Ectodermal cell (in vitro differentiated cells): ENCODE data around the gene CPNE7.

ENCODE experiments used
- H3K27ac ChIP-seq: 2 replicates; pipeline ENCODE4 v1.7.0; 2013; ENCODE audit warnings: mild to moderate bottlenecking, low read depth, low read length; ENCODE audit not compliant: insufficient read depth, poor library complexity, severe bottlenecking
- H3K27me3 ChIP-seq: 2 replicates; pipeline ENCODE4 v1.7.0; 2013; ENCODE audit warnings: mild to moderate bottlenecking, low read length; ENCODE audit not compliant: insufficient read depth, control insufficient read depth, poor library complexity, severe bottlenecking
- H3K36me3 ChIP-seq: one replicate; pipeline ENCODE4 v1.7.0; 2013; ENCODE audit warnings: low read length; ENCODE audit not compliant: control insufficient read depth, insufficient read depth
- H3K4me1 ChIP-seq: one replicate; pipeline ENCODE4 v1.7.0; 2013; ENCODE audit warnings: low read length; ENCODE audit not compliant: control insufficient read depth, insufficient read depth
- H3K4me3 ChIP-seq: 2 replicates; pipeline ENCODE4 v1.7.0; 2013; ENCODE audit warnings: low read depth, low read length, control low read depth; ENCODE audit not compliant: insufficient read depth
- H3K9me3 ChIP-seq: 2 replicates; pipeline ENCODE4 v1.7.0; 2013; ENCODE audit warnings: mild to moderate bottlenecking, low read length, moderate library complexity; ENCODE audit not compliant: control insufficient read depth
- WGBS, 2 experiments: methylation state at CpG; one replicate each; pipeline ENCODE4 v1.1.7; 2013; ENCODE audit warnings: missing lambda C conversion rate in 2 of 2; 5-methylcytosine and 5-hydroxymethylcytosine counted together

CPNE7 gene

DNA sequence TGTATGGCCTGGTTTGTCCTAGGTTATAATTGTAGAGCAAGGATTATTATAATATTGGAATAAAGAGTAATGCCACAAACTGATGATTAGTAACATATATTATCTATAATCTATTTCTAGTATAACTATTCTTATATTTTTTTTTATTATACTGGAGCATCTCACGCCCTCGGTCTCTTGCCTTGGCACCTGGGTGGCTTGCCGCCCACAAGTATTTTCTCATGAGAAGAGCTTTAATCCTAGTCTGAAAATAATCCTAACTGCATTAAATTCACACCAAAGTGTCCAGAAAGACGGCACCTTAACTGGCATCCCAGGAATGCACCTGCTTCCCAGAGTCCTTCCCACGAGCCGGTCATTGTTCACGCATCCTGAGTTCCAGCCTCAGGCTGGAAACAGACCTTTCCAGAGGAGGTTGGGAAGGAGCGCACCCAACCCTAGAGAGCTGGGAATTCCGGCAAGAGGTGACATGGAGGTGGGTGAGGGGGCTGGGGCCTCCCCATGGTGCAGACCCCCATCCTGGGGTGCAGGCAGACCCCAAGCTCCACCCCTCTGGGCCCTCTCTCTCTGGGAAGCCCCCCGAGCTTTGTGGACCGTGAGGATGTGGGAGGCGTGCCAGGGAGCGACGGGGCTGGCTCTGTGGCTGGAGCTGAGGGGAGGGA, 66.0 kb downstream of the CPNE7 start:
- no peaks in the 10 kb centered on the region for H3K4me1 ChIP-seq
- H3K9me3 ChIP-seq: no peaks in the 10 kb centered on the region
- H3K27ac ChIP-seq: no peak overlapping the region
- WGBS, 2 experiments: 75 to 82% methylated on average over 13 to 14 of the region's 14 CpGs
- H3K36me3 ChIP-seq: peaks cover 16% of the 10 kb centered on the region
- no peak overlapping the region for H3K4me3 ChIP-seq
- H3K27me3 ChIP-seq: no peaks in the 10 kb centered on the region

DNA sequence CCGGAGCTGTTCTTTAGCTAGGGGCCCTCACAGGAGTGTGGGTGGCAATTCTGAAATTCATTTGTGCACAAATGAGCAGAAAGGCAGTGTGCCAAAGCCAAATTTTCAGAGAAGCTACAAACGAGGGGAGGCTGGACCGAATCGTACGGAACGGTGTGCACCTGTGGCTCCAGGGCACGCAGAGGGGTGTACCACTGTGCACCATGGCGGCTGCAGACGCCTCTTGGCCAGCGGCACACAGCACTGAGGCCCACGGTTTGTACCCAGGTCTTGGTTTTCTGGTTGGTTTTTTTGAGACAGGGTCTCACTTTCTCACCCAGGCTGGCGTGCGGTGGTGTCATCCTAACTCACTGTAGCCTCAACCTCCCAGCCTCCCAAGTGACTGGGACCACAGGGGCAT, 67.0 kb downstream of the CPNE7 start:
- H3K36me3 ChIP-seq: peaks cover 17% of the 10 kb centered on the region
- H3K27me3 ChIP-seq: no peaks in the 10 kb centered on the region
- H3K4me1 ChIP-seq: no peaks in the 10 kb centered on the region
- no peak overlapping the region for H3K4me3 ChIP-seq
- WGBS, 2 experiments: 90 to 92% methylated on average over 13 of the region's 13 CpGs
- no peaks in the 10 kb centered on the region for H3K9me3 ChIP-seq
- no peak overlapping the region for H3K27ac ChIP-seq

- Histone ChIP-seq H3K27ac (no peak overlapping the region), H3K4me3 (no peak overlapping the region), H3K27me3 (no peaks in the 10 kb centered on the region), H3K36me3 (peaks cover 17% of the 10 kb centered on the region), H3K9me3 (no peaks in the 10 kb centered on the region), H3K4me1 (no peaks in the 10 kb centered on the region)
- 92 to 94% methylated on average over 14 of the region's 14 CpGs for WGBS, 2 experiments
Measured at GRCh38 chr16:89643769-89644300, 68.3 kb downstream of the CPNE7 start.

DNA sequence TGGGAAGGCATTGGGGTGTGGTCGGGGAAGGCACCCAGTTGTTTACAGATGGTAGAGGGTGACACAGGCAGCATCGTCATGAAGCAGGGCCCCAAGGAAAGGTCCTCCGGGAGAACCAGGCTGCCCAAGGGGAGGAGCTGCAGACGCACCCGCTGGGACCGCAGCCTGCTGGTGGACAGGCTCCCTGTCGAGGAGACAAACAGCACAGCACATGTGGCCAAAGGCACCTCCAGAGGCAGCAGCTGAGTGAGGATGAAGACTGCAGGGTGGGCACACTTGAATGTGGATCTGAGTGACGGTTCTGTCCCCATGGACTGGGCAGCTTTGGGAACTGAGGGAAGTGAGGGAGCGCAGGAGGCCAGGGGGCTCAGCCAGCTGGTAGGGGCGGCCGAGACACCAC, 69.6 kb downstream of the CPNE7 start:
- Histone ChIP-seq H3K4me1 (no peaks in the 10 kb centered on the region), H3K9me3 (no peaks in the 10 kb centered on the region), H3K36me3 (peaks cover 17% of the 10 kb centered on the region), H3K27me3 (no peaks in the 10 kb centered on the region), H3K27ac (no peak overlapping the region), H3K4me3 (no peak overlapping the region)
- WGBS, 2 experiments: 95% methylated on average over 11 of the region's 11 CpGs

- Histone ChIP-seq H3K36me3 (peaks cover 17% of the 10 kb centered on the region), H3K9me3 (no peaks in the 10 kb centered on the region), H3K27me3 (no peaks in the 10 kb centered on the region), H3K27ac (no peak overlapping the region), H3K4me3 (no peak overlapping the region), H3K4me1 (no peaks in the 10 kb centered on the region)
- 94 to 96% methylated on average over 22 of the region's 22 CpGs for WGBS, 2 experiments
Measured at GRCh38 chr16:89646270-89646669, 70.7 kb downstream of the CPNE7 start.
